Thoracic aorta (tissue), 2 donors: ENCODE results near the gene FCN3. TPM values are rescaled to one million over a fixed set of nuclear protein-coding genes. Genes with fewer than 3 reads are reported as not detected.

Source experiments
- ATAC-seq: fragments of 150-250 bp; one replicate; pipeline ENCODE4 v1.8.0; 2017; ENCODE audit warnings: low read depth; ENCODE audit not compliant: insufficient number of reproducible peaks, low FRiP score
- DNase-seq: peaks from one replicate; pipeline ENCODE4 v3.0.0-alpha.2; 2020; ENCODE audit warnings: low spot score
- H3K27ac ChIP-seq, 2 donors: fragments of 200-600 bp; sonication (generic); 1 replicate in 1 of 2; 2 replicates in 1 of 2; pipeline ENCODE4 v1.5.1; 2016; ENCODE audit warnings: mild to moderate bottlenecking in 2 of 2, moderate library complexity in 2 of 2
- H3K27me3 ChIP-seq: fragments of 200-600 bp; sonication (generic); replicated peaks from 2 replicates; pipeline ENCODE4 v1.6.0; 2016; ENCODE audit warnings: mild to moderate bottlenecking; ENCODE audit not compliant: insufficient read depth
- H3K36me3 ChIP-seq: fragments of 200-600 bp; sonication (generic); one replicate; pipeline ENCODE4 v1.5.1; 2016
- H3K4me1 ChIP-seq, 2 donors: fragments of 200-600 bp; sonication (generic); 1 replicate in 1 of 2; 2 replicates in 1 of 2; pipeline versions ENCODE4 v1.5.1 to v1.6.0; 2016; ENCODE audit warnings: low read depth in 2 of 2, mild to moderate bottlenecking in 1 of 2; ENCODE audit not compliant: control insufficient read depth in 1 of 2
- H3K4me3 ChIP-seq: fragments of 200-600 bp; sonication (generic); 2 replicates; pipeline ENCODE4 v1.5.1; 2016; ENCODE audit warnings: mild to moderate bottlenecking
- H3K9me3 ChIP-seq: fragments of 200-600 bp; sonication (generic); 2 replicates; pipeline ENCODE4 v1.5.1; 2016
- CTCF ChIP-seq: fragments of 200-600 bp; sonication (generic); IDR thresholded peaks from one replicate; pipeline ENCODE4 v1.5.1; 2019; ENCODE audit warnings: antibody characterized with exemption
- total RNA-seq, 2 donors: library from RNA; depleted of rRNA; stranded (reverse); fragments of >200 nt; gene quantifications; one replicate each; pipeline versions ENCODE4 v1.1.0 to v1.2.3, GENCODE V29; 2016

Gene FCN3
- total RNA-seq, 2 donors from 2014 or later, result 3.5 to 4.5 TPM

GRCh38 chr1:27394925-27395324, 20.3 kb upstream of the FCN3 start:
- TF ChIP-seq CTCF, result no peak
- H3K4me3 ChIP-seq, result no peak overlapping the region
- peaks cover 11 to 25% of the 10 kb centered on the region in 2 donors for H3K4me1 ChIP-seq
- H3K27me3 ChIP-seq, result no peaks in the 10 kb centered on the region
- ATAC-seq (no peak), DNase-seq (no peak)
- H3K9me3 ChIP-seq, result no peaks in the 10 kb centered on the region
- H3K36me3 ChIP-seq, result no peaks in the 10 kb centered on the region
- no peak overlapping the region for H3K27ac ChIP-seq

GRCh38 chr1:27394282-27394658, 19.6 kb upstream of the FCN3 start:
- DNase-seq, result no peak
- no peak for ATAC-seq
- Histone ChIP-seq H3K4me3 (no peak overlapping the region), H3K27ac (no peak overlapping the region), H3K36me3 (no peaks in the 10 kb centered on the region), H3K9me3 (no peaks in the 10 kb centered on the region), H3K4me1 (peaks cover 11 to 25% of the 10 kb centered on the region in 2 donors), H3K27me3 (no peaks in the 10 kb centered on the region)
- TF ChIP-seq CTCF, result no peak

GRCh38 chr1:27393641-27394281, 19.1 kb upstream of the FCN3 start:
- Histone ChIP-seq H3K27me3 (no peaks in the 10 kb centered on the region), H3K36me3 (no peaks in the 10 kb centered on the region), H3K27ac (no peak overlapping the region), H3K4me1 (peaks cover 11 to 25% of the 10 kb centered on the region in 2 donors), H3K9me3 (no peaks in the 10 kb centered on the region), H3K4me3 (no peak overlapping the region)
- TF ChIP-seq CTCF, result no peak
- ATAC-seq, result no peak
- DNase-seq, result no peak

GRCh38 chr1:27392778-27393635, 18.4 kb upstream of the FCN3 start:
- H3K36me3 ChIP-seq, result no peaks in the 10 kb centered on the region
- peaks cover 11 to 25% of the 10 kb centered on the region in 2 donors for H3K4me1 ChIP-seq
- H3K27me3 ChIP-seq, result no peaks in the 10 kb centered on the region
- peak; percentile 13 for ATAC-seq
- no peaks in the 10 kb centered on the region for H3K9me3 ChIP-seq
- H3K27ac ChIP-seq, result no peak overlapping the region
- TF ChIP-seq CTCF, result peak; percentile 3
- peak overlapping the region; percentile 77 for H3K4me3 ChIP-seq
- DNase-seq, result no peak

- no peak within 1 kb of the TSS for H3K27ac ChIP-seq
- H3K4me3 ChIP-seq, result peak within 1 kb of the TSS; percentile 77
- H3K36me3 ChIP-seq, result no peaks in the 10 kb centered on the region
- DNase-seq (peak; percentile 70), ATAC-seq (peak; percentile 47)
- TF ChIP-seq CTCF, result peak; percentile 34
- no peaks in the 10 kb centered on the region for H3K9me3 ChIP-seq
- no peaks in the 10 kb centered on the region for H3K27me3 ChIP-seq
- H3K4me1 ChIP-seq, result peaks cover 11 to 25% of the 10 kb centered on the region in 2 donors
Measured at GRCh38 chr1:27392096-27392777, 17.6 kb upstream of the FCN3 start, which contains the start of gene GPR3. GPR3 (plus strand) TSS chr1:27392622; CDS start chr1:27393799, 1,177 bp downstream.
